HG02571 (cell line): Measurements from ENCODE around the gene METTL2B.

Experiments
- ATAC-seq: cut with Tn5 transposase; IDR thresholded peaks from one replicate; pipeline ENCODE4 v1.9.1; 2021; ENCODE audit warnings: mild to moderate bottlenecking, moderate library complexity; ENCODE audit not compliant: unreplicated experiment

Gene METTL2B, protein sequence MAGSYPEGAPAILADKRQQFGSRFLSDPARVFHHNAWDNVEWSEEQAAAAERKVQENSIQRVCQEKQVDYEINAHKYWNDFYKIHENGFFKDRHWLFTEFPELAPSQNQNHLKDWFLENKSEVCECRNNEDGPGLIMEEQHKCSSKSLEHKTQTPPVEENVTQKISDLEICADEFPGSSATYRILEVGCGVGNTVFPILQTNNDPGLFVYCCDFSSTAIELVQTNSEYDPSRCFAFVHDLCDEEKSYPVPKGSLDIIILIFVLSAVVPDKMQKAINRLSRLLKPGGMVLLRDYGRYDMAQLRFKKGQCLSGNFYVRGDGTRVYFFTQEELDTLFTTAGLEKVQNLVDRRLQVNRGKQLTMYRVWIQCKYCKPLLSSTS

DNA sequence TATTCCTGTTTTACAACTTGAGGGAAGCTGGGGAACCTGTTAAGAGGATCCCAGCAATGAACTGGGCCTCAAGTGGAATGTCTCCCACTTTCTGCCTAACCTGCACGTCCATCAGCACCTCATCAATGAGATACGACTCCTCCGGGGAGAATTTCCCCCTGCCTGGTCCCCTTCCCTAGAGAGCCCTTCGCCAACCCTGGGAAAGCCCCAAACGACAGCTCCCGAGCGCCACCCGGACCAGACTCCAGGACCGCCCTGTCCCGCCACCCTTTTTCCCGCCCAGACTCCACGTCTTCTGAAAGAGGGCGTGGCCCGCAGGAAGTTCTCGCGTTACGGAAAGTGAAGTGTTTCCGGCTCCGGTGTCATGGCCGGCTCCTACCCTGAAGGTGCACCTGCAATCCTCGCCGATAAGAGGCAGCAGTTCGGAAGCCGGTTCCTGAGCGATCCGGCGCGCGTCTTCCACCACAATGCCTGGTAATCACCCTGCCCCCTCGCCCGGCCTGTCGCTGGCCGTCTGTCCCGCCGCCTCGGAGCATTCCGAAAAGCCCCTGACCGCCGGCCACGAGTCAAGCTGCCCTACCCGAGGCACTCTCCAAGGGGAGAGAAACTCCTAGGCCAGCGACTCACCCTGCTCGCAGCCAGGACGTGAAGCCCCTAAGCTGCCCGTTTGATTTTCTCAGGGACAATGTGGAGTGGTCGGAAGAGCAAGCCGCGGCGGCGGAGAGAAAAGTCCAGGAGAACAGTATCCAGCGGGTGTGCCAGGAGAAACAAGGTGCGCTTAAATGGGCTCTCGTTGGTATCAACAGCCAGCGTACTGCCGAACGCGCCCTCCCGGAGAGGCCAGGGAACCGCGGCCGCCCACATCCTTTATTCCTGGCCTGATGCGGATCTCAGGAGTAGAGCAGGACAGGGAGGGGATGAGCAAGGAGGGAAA, at the start of gene METTL2B:
Gene METTL2B, plus strand, starts transcription at position 347 of the 934 bp plus-strand sequence. Its CDS starts 18 bp downstream, at position 365.
- ATAC-seq: peak; percentile 89

- no peak for ATAC-seq
These were observed 49.2 kb upstream of the METTL2B start for GRCh38 chr7:128427289-128427891.

- no peak for ATAC-seq
These were observed 46.3 kb upstream of the METTL2B start for GRCh38 chr7:128430207-128430606.

- no peak for ATAC-seq
These were observed 45.3 kb upstream of the METTL2B start for GRCh38 chr7:128431221-128431620.

GRCh38 chr7:128431754-128432153, 44.8 kb upstream of the METTL2B start:
- no peak for ATAC-seq

DNA sequence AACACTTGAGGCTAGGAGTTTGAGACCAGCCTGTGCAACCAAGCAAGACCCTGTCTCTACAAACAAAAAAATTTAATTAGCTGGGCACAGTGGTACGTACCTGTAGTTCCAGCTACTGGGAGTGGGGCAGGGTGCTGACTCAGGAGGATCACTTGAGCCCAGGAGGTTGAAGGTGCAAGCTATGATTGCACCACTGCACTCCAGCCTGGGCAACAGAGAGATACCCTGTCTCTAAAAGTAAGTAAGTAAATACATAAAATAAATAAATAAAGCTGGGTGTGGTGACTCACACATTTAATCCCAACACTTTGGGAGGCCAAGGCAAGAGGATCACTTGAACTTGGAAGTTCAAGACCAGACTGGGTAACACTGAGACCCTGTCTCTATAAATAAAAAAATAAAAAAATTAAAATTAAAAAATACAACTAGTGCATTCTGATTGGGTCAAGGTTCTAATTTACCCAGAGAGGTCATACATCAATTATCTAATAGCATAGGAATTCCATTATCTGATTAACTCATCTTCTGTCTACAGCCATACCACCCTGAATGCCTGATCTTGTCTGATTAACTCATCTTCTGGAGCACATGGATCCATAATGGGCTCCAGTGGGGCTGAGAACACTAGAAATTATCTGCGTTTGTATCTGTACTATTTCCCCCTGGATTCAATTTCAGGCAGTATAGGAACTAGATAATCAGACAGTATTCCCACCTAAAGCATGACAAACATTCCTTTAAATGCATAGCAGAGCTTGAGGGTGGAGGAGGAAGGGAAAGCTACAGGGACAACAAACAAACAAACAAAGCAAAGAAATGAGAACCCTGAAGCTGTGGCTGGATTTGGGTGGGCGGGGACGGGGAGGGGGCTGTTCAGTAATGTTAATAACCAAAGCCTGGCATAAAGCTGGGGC, 41.9 kb upstream of the METTL2B start:
- ATAC-seq: no peak

DNA sequence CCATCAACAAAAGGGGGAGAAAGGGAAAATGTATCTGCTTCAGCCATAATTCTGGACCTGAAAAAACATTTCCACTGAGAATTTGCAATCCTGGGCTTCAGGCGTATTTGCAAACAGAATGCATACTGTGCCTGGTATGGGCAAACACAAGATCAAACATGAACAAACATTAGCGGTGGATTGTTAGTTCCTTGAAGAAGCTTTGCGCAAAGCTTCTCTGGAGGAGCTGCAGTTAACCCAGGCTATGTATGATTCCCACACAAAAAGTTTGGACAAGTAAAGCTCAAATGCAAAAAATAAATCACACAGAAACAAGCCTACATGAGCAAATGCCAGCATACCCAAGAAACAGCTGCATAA, 41.2 kb upstream of the METTL2B start:
- no peak for ATAC-seq

- ATAC-seq: no peak
These were observed 38.9 kb upstream of the METTL2B start for GRCh38 chr7:128437426-128438332.

- ATAC-seq: no peak
These were observed 34.2 kb upstream of the METTL2B start for GRCh38 chr7:128442356-128442755.

DNA sequence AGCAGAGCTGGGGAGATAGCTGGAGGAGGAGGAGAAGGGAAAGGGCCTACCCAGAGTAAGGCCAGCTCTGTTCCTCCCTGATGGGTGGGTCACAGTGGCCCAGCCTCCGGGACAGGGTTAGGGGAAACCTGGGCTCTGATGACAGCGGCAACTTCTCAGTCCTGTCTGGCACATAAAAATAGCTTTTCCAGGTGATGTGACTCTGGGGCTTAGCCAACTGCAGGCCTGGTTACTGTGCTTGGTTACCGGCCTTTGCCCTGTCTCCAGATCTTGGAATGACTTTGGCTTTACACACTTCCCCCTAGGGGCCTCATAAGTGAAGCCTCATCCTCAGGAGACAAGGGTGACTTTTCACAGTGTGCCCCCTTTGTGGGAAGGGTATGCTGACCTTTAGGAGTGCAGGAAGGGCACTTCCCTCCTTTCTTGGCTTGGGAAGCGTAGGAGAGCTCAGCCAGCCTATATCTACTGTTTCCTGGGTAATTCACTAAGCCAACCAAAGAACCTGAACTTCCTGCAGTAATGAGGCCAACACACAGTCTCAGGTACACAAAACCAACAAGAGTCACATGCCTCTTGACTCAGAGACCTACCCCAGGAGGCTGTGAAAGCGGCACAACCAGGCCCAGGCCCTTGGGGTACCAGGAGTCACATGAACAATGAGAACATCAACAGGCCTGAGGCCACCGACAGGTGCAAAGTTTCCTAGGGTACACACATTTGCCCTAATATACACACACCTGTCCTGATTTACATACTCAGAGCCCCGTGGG, 32.5 kb upstream of the METTL2B start:
- no peak for ATAC-seq

GRCh38 chr7:128446306-128446705, 30.2 kb upstream of the METTL2B start:
- no peak for ATAC-seq

- ATAC-seq: no peak
These were observed 28.5 kb upstream of the METTL2B start for GRCh38 chr7:128447941-128448564.

GRCh38 chr7:128448751-128449302, 27.7 kb upstream of the METTL2B start:
- ATAC-seq: no peak

DNA sequence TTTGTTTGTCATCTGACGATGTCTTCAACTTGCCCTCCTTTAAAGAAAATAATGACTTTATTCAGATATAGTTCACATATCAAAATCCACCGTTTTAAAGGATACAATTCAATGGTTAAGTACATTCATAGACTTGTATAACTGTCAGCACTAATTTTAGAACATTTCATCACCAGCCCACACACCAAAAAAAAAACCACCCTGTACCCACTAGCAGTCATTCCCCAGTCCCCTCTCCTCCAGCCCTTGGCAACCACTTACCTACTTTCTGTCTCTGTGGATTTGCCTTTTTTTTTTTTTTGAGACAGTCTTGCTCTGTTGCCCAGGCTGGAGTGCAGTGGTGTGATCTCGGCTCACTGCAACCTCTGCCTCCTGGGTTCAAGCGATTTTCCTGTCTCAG, 26.1 kb upstream of the METTL2B start:
- no peak for ATAC-seq

DNA sequence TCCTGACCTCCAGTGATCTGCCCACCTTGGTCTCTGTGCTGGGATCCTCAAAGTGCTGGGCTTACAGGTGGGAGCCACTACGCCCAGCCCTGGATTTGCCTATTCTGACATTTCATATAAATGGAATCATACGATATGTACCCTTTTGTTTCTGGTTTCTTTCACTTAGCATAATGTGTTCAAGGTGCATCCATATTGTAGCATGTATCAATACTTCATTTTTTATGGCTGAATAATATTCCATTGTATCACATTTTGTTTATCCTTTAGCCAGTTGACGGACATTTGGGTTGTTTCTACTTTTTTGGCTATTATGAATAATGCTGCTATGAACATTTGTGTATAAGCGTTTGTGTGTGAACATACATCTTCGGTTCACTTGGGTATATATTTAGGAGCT, 25.6 kb upstream of the METTL2B start:
- ATAC-seq: no peak

GRCh38 chr7:128452552-128452951, 24.0 kb upstream of the METTL2B start:
- no peak for ATAC-seq

DNA sequence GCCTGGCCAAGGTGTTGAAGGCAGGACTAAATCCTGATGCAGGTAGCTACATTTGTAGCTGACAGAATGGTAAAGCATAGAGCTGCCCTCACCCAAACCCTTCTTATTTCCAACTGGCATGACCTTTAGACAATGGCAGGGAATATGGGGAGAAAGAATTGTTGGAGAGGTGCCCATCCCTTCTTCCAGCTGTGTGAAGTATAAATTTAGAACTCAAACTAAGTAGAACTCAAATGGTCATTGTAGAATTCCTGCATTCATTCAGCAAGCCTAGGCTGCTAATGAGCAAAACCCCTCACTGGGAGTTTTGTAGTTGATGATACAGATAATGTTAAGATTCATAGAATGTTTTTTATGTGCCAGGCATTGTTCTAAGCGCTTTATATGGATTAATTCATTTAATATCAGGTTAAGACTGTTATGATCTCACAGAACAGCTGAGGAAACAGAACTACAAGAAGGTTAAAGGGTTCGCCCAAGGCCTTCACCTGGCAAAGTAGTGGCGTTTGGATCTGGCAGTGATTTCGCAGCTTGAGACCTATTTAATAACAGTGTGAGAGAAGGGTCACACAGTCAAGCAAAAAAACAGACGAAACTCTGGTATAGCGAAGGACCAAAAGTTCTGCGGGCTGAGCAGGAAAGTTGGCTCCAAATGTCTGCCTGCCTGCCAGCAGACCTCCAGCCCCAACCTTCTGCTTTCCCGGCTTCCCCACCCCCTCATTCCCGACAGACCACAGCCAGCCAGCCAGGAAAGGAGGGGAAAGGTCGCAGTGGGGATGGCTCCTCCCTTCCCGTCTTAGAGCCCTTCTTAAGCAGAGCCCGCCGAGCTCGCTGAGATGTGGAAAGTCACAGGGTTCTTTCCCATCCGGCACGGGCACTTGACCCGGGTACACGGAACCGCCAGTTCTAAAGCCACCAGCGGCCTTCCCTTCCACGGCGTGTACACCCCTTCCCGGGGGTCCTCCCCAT, 22.4 kb upstream of the METTL2B start:
- ATAC-seq: no peak
